ENCODE results near the gene LRIG3. TPM values are rescaled to one million over a fixed set of nuclear protein-coding genes. Genes with fewer than 3 reads are reported as not detected.

LRIG3 gene
- total RNA-seq, 4 donors from 2014 or later, result 60.3 to 120 (median 78.3) TPM

DNA sequence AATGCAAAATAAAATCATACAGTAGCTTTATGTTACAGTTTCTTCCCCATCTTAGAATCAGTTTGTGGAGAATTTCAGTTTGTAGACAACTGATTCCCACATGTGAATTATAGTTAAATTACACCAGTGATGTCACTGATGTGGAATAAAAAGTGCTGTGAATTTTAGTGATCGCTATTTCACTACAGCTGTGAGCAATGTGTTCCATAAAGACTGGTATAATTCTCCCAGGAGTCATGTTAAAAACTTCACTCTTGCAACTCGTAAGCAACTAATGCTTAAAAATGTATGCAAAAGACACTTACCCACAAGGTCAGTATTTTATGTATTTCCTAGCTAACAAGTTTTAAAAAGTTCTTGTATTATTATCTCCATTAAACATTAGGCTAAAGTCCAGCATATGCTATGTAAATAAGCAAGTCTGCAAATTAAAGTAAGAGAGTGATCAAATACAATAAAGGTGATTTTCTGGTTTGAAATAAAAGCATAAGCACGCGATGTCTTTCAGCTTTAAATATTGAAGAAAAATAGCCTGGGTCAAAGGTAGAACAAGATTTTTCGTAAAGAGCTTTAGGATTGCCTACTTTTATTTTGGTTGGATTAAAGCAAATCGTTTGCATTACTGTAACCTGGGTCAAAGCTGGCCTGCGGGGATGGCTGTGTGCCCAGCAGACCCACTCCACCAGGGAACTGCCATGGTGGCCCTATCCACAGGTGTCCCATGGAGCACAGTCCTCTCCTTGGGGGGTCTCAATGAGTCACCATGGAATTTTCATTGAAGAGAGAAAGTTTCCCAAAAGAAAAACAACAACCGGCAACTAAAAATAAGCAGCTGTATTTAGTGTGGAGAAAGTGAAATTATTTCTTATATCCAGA, 12.7 kb upstream of the LRIG3 start:
- no peaks in the 10 kb centered on the region for H3K4me1 ChIP-seq
- TF ChIP-seq CTCF (IDR thresholded peaks at IDR 0.05), result no peak
- no peaks in the 10 kb centered on the region for H3K27me3 ChIP-seq
- no peaks in the 10 kb centered on the region for H3K9me3 ChIP-seq
- no peak overlapping the region for H3K4me3 ChIP-seq
- no peak overlapping the region for H3K27ac ChIP-seq
- H3K36me3 ChIP-seq, result no peaks in the 10 kb centered on the region
- no peak for DNase-seq (ENCODE audit: low spot score in 2 of 2)
- 69% methylated on average over 8 of the region's 8 CpGs for WGBS, 2 donors

- Histone ChIP-seq H3K27me3 (no peaks in the 10 kb centered on the region), H3K27ac (no peak overlapping the region), H3K36me3 (no peaks in the 10 kb centered on the region), H3K4me3 (no peak overlapping the region), H3K4me1 (no peaks in the 10 kb centered on the region), H3K9me3 (no peaks in the 10 kb centered on the region)
- 84 to 95% methylated on average over 4 of the region's 4 CpGs for WGBS, 2 donors
- TF ChIP-seq POLR2A (IDR thresholded peaks at IDR 0.05) (no peak), EP300 (IDR thresholded peaks at IDR 0.05) (no peak)
- no peak for DNase-seq (ENCODE audit: low spot score in 2 of 2)
Measured at GRCh38 chr12:58931518-58931917, 11.2 kb upstream of the LRIG3 start.

DNA sequence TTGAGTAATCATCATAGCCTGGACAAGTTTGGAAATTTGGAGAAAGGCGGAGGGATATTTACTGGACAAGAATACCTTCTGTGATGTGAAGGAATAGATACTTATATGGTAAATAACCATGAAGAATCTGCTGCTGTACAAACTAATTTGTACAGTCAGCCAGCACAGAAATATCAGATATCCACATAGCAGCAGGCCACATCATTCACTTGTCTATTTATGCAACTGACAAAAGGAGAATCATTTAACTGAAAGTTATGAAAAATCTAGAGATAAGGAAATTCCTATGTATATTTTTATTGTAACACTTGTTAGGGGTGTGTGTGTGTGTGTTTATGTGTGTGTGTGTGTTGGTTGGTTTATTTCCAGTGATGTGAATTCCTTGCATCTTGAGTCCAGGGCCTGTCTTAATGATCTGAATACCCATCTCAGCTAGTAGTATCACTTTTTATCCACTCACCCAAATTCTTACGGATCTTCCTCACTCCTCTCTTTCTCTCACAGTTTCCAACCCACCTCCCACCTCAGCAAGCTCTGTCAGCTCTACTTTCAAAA, 10.5 kb upstream of the LRIG3 start:
- Histone ChIP-seq H3K36me3 (no peaks in the 10 kb centered on the region), H3K4me3 (no peak overlapping the region), H3K9me3 (no peaks in the 10 kb centered on the region), H3K27ac (no peak overlapping the region), H3K4me1 (peaks cover 0 to 3% (median 0%) of the 10 kb centered on the region in 4 donors), H3K27me3 (no peaks in the 10 kb centered on the region)
- DNase-seq (ENCODE audit: low spot score in 2 of 2), result no peak
- TF ChIP-seq POLR2A (IDR thresholded peaks at IDR 0.05) (no peak), CTCF (IDR thresholded peaks at IDR 0.05) (no peak), EP300 (IDR thresholded peaks at IDR 0.05) (no peak)
- 88 to 89% methylated on average over 2 of the region's 2 CpGs for WGBS, 2 donors

DNA sequence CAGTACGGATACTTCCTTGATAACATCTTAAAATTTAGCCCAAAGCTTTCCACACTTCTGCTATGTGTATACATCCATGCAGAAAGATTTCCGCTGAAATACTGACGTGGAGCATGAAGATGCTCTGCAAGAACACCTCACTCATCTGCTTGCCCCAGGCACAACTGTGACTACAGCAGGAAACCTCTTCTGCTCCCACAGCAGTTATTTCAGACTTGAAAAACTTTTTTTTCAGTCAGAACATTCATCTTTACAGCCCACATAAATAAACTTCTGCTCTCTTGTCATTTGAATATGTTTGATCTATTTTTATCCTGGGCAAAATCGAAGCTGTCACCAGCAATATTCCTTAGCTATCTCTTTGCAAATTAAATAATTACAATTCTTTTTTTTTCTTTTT, 6.8 kb upstream of the LRIG3 start:
- 76 to 86% methylated on average over 4 of the region's 4 CpGs for WGBS, 2 donors
- no peak for DNase-seq (ENCODE audit: low spot score in 2 of 2)
- no peaks in the 10 kb centered on the region for H3K27me3 ChIP-seq
- no peaks in the 10 kb centered on the region for H3K36me3 ChIP-seq
- no peak for TF ChIP-seq EP300 (IDR thresholded peaks at IDR 0.05)
- no peak for TF ChIP-seq POLR2A (IDR thresholded peaks at IDR 0.05)
- TF ChIP-seq CTCF (IDR thresholded peaks at IDR 0.05), result no peak
- H3K27ac ChIP-seq, result no peak overlapping the region
- H3K9me3 ChIP-seq, result no peaks in the 10 kb centered on the region
- peaks cover 0 to 13% (median 0%) of the 10 kb centered on the region in 4 donors for H3K4me1 ChIP-seq
- no peak overlapping the region for H3K4me3 ChIP-seq

DNA sequence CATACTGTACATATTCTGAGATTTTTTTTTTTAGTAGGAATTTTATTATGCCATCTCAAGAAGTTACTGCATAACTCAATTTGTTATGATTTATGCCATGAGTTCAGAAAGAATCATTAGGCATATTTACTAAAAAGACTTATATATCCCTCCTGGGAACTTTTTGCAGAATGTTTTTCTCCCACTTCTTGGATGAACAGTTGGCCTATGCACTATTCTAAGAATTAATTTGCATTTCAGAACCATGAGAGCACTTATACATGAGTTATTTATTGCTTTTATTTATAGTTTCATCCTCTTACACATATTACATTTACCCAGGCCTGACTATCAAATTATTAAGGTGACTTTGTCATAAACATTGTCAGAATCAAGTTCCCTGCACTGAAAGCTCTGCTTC, 6.3 kb upstream of the LRIG3 start:
- H3K36me3 ChIP-seq, result no peaks in the 10 kb centered on the region
- no peak for TF ChIP-seq EP300 (IDR thresholded peaks at IDR 0.05)
- TF ChIP-seq POLR2A (IDR thresholded peaks at IDR 0.05), result no peak
- no peak for TF ChIP-seq CTCF (IDR thresholded peaks at IDR 0.05)
- no peak for DNase-seq (ENCODE audit: low spot score in 2 of 2)
- H3K27me3 ChIP-seq, result no peaks in the 10 kb centered on the region
- no peak overlapping the region for H3K4me3 ChIP-seq
- H3K4me1 ChIP-seq, result peaks cover 0 to 13% (median 0%) of the 10 kb centered on the region in 4 donors
- no peak overlapping the region for H3K27ac ChIP-seq
- H3K9me3 ChIP-seq, result no peaks in the 10 kb centered on the region
